DMS114 treated with DMSO at 0.1 percent for 48 hours (cell line): ENCODE results near the gene VAT1L.

Experiments
- DNase-seq: peaks from one replicate; lab custom pipeline; 2025; ENCODE audit not compliant: unreplicated experiment; lab: John Stamatoyannopoulos, UW

Gene VAT1L

DNA sequence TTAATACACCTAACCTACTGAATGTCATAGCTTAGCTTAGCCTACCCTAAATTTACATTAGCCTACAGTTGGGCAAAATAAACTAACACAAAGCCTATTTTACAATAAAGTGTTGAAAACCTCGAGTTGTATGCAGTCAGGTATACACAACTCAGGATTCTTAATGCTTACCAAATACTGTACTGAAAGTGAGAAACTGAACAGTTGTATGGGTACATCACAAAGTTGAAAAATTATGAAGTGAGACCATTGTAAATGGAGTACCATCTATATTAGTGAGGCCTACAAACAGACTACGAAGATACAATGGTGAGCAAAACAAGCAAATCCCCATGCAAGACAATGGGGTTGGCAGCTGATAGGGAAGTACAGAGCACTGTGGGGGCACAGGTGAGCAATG, 79.7 kb downstream of the VAT1L start:
- no peak for DNase-seq

DNA sequence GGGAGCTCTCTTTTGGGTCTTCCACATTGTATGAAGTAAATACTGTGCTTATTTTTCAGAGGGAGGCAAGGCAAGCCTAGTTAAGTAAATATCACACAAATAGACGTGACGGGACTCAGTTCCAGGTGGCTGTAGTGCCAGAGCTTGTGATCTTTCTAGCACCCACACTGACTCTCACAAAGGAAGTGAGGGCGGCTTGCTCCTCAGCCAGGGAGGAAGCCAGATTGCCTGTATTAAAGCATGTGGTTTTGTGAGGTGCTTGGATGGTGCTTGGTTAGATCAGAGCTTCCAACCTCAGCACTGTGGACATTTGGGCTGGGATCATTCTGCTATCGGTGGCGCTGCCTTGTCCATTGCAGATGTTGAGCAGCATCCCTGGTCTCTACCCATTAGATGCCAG, 80.1 kb downstream of the VAT1L start:
- no peak for DNase-seq

DNA sequence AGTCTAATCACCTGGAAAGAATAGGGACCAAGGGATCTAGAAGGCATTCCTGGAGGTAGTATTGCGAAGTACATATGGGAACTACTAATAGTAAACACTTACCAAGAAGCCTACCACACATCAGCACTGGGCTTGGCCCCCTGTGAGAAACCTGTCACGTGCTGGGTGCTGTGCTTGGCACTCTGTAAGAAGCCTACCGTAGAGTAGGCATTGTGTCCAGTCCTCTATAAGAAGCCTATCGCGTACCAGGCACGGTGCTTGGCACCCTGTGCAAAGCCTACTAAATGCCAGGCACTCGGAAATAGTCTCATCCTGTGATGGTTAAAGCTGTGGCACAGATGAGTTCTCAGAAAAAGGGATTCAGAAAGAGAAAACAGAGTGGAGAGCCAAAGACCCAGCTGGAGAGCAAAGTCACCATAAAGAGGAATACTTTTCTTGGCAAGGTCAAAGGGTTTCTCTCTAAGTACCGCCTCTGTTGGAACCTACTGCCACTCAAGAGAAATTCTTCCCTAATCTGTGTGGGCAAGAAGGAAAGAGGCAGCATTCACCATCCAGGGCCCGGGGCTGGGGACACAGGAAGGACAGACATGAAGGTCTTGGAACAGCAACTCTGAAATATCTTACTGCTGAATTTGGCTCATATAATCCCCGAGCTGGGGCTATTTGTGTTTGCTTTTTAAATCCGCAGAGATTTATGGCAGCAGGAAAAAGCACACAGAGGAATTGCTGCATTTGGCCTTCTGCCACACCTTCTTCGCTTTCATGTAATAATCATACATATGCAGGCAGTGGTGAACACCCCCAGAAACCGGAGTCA, 81.8 kb downstream of the VAT1L start:
- DNase-seq = no peak

DNA sequence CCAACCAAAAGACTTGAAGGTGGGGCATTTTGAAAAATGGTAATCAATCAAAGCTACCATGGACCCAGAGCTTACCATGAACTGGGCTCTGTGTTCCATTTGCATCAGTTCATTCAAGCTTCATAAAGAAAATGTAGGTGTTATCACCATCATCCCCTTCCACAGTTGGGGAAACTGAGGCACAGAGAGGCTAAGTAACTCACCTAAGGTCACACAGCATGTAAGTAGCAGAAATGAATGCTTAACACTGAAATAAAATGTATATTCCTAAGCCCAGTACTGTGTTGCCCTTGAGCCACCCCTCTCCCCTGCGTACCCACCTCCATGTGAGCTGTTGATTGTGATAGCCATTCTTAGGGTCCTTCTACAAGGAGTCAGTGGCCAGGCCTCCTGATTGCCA, 83.6 kb downstream of the VAT1L start:
- no peak for DNase-seq

DNA sequence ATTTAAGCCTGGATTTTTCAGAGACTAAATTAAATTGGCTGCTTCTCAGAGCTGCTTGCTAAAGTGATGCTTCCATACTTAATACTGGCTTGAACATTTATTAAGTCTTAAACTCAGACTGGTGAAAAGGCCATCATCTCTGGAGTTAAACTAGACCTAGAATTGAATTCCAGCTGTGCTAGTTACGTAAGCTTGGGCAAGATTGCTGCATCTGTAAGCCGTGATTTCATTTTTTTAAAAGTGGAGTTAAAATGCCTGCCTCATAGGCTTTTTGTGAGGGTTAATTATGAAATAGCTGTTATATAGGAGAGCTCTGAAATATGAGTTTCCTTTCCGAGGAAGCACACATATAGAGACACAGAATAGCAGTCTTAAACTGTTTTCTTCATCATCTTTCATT, 84.7 kb downstream of the VAT1L start:
- DNase-seq = no peak

DNA sequence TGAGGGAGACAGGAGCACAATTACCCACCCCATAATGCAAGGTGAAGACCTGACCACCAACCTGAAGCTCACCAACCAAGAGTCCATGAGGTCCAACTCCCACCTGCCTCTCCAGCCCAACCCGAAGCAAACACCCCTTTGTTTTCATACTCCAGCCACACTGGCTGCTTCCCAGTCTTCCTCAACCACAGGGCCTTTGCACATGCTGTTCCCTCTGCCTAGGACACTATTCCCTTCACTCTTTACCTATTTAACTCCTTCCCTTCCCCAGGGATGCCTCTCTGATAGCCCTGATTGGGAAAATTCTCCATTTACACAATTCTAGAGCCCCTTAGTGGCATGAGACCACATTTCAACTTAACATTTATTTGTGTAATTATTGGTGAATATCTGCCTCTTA, 86.0 kb downstream of the VAT1L start:
- no peak for DNase-seq

DNA sequence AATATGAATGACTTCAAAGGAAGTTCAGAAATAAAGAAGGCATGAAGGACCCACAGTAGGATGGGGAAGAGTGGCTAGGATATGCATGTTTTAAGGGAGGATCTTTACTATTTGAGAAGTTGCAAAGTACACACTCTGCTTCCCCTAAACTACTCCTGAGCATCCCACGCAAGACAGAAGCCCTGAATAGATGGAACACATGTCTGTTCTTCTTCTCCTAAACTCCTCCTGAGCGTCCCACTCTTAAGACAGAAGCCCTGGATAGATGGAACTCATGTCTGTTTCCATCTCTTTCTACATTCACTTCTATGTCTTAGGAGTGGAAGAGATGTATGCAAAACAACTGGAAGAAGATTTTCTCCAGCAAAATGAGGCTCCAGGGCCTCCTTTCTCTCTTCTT, 88.4 kb downstream of the VAT1L start:
- no peak for DNase-seq

DNA sequence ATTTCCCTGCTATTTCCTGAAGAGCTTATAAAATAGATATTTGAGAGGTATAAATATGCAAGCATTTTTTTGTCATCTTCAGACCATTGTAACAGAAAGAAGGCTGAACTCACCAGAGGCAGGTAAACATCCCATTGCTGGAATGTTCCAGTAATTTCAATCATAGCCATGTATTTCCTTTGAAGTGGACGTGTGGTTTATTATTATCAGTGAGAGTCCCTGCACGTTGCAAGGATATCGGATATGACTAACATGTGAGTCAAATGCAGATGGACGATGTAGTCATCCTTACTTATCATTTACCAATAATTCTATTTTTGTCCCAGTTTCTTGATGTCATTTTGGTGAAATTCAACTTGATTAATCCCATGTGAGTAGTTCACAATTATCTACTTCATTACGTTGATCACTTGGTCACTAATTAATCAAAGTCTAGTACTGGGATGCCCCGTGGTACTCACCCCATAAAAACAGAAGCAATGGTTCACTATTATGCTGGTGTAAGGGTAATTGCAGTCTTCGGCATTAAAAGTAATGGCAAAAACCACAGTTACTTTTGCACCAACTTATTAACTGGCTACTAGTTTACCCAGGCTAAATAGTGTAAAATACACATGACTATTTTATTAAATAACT, 89.5 kb downstream of the VAT1L start:
- no peak for DNase-seq

DNA sequence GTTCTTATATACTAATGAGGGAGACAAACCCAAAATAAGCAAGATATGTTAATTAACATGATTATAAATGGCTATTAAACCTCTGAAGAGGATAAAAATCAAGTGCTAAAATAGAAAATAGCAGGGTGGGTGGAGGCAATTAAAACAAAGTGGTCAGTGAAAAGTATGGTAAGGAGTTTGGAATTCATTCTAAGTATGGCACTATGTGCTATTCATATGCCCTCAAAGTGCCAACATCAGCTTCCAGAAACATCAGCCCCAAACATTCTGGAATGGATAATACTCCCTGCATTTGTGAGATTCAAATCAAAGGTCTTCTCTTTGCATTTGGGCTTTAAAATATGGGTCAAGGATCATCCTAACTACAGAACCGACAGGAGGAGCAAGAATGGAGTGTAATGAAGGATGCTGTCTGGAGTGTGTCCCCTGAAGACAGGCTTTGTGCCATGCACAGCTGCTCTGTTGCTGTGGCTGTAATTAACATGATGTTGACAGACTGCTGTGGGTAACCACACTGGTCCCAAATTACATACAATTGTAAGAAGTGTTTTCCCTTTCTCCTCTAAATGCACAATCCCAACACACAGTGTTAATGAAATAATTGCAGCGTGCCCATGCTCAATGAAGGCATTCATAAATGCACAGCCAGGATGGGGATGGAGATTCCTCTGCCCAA, 93.1 kb downstream of the VAT1L start:
- no peak for DNase-seq

DNA sequence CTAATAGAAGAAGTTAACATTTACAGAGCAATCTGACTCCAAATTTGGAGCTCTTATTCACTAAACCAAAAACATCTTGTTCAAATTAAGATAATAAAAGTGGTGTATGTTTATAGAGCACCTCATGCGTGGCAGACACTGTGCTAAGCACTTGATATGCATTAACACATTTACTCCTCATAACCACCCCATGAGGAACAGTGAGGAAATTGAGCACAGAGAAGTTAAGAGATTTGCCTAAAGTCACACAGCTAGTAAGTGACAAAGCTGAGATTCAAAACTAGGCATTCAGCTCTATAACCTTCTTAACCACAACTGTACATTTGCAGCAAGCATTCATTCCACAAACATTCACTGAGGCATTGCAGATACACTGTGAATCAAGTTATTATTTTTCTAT, 94.0 kb downstream of the VAT1L start:
- DNase-seq = no peak

DNA sequence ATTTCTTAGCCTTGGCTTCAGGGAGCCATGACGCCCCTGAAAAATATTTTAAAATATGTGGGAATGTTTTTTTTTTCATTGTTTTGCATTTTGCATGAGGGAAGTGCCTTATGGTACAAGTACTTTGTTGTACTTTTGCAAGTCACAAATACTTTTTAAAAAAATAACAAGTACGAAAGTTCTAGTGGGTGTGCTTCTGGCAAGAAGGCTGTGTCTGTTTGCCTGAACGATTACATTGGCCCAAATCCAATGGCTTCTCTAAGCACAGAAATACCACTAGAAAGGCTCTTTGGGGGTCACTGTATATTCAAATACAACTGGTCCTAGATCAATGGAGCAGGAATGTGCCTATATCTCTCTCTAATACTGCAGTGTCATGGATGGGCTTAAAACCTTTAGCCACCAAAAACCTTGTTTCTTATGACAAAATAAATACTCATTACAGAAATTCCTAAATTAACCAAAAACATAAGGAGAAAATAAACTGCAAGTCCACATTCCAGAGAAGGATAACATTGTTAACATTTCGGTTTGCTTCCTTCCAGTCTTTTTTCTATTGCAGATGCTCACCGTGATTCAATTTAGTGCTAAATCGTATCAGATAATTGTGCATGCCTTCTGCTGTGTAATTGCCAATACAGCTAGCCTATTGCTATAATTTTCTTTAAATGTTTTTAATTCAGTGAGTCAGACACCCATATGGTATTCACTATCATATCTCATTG, 97.4 kb downstream of the VAT1L start:
- DNase-seq = no peak

DNA sequence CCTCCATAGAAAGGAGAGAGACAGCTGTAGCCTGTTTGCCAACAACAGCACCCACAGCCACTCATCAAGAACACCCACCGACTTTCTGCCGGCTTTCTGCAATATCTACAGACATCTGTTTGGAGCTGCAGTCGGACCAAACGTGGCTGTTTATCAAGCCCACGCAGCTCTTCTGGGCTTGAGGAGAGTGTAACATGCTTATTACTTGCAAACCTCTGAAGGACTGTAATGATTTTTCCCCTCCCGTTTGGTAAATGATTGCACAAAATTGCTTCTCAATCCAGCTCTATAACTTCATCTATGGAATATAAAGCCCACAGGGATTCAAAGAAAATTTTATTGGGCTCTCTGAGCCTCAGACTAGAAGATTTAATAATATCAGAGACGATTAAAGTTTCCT, 100.5 kb downstream of the VAT1L start:
- no peak for DNase-seq

DNA sequence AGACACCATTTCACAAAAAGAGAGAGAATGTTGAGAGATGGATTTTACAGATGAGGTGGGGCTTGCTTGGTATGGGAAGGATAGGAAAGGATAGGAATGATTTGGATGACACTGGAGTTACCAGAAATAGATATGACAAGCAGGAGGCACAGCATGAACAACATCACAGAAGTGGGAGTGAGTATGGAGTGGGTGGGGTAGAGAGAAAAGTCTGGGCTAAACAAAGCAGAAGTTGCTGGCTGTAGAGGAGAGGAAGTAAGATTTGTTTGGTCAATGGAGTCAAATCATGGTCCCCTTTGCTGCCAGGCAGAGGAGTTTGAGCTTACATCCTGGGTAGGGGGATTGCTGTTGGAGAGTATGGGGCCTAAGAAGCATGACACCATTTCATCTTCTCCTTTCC, 101.7 kb downstream of the VAT1L start:
- DNase-seq = no peak

DNA sequence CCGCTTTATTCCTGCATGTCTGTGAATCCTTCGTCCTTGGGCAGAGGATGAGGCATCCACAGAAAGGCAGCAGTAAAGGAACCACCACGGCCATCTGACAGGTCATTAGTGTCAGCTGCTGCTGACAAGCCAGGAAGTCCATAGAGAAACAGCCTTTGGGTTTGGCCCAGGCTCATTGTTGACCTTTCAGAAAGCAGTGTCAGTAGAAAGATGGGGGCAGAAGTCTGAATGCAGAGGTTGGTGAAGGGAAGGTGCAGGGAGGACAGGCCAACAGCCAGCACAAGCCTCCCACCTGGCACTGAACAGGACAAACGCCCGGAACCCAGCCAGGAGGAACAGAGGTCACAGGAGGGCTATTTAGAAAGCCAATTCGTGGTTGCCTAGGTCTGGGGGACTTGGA, 105.8 kb downstream of the VAT1L start:
- DNase-seq = no peak

DNA sequence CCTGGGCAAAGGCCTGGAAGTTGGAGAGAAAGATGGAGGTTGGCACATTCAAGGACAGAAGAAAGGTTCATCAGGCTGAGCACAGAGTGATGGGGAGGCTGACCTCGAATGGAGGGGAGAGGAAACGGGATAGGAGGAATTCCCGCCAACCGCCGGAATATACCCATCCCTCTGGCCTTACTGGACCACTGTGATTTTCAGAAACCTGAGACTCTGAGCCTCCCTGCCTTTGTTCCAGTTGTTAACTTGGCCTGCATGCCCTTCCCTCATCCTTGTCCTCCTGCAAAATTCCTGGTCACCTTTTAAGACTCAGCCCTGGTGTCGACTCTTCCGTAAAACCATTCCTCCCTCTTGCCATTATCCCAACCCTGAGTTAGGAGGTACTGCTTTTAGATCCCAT, 107.6 kb downstream of the VAT1L start:
- DNase-seq = no peak

DNA sequence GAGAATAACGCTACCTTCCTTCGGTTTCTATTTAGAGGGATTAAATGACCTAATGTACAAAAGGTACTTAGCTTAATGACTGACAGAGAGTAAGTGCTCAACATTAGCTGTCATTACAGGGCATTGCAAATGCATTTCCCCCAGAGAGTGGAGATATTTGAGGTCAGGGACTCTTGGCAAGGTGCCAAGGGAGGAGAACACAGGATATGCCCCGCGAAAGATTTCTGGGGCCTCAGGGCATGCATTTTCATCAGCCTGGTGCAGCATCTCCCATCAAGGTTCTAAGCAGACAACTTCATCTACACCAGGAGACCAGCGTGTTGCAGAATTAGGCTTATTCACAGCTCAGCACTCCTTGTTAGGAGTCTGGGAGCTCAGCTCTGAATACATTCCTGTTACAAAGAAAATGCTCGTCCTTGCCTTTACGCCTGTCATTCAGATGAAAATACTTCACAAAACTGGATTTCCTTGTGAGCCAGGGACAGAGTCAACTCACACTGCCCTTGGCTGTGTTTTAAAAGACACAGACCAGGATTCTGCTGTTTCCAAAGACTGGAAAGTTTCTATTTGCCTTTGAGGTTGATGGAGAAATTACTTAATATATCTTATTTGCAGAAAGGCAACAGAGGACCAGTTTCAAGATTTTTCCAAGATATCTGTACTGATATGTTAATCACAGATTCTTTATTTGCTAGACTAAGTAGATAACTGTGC, 108.2 kb downstream of the VAT1L start:
- no peak for DNase-seq

DNA sequence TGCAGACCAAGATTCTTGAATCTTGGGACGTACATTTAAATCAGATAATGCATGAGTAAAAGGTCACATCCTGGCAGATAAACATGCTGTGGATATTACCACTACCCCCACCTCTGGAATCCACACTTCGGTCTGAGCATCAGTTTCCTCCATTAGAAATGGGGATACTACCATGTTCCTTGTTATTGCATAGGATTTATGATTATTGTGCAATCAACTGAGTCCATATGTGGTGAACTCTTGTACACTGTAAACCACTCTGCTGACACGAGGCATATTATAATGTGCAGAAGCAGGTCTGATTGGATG, 108.7 kb downstream of the VAT1L start:
- no peak for DNase-seq

DNA sequence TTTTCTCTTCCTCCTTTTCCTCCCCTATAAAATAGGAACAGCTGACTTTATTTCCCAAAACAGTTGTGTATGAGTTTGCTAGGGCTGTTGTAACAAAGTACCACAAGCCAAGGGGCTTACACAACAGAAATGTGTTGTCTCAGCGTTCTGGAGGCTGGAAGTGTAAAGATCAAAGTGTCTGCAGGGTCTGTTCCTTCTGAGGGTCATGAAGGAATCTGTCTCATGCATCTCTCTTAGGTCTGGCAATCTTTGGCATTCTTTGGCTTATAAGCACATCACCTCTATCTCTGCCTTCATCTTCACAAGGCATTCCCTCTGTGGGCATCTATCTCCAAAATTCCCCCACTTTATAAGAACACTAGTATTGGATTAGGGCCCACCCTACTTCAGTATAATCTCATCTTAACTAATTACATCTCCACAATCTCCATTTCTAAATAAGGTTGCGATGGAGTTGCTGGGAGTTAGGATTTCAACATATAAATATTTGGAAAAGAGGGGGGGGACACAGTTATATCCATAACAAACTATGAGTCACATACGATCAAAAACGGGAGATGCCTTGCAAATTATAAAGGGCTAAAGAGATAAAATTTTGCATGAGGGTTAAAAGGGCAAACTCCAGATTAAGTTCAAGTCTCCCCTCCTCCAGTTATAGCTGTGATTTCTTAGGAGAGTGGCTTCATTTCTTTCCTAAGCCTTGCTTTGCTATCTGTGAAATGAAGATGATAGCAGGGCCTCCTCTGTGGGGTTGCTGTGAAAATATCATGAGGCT, 109.7 kb downstream of the VAT1L start:
- DNase-seq = no peak

DNA sequence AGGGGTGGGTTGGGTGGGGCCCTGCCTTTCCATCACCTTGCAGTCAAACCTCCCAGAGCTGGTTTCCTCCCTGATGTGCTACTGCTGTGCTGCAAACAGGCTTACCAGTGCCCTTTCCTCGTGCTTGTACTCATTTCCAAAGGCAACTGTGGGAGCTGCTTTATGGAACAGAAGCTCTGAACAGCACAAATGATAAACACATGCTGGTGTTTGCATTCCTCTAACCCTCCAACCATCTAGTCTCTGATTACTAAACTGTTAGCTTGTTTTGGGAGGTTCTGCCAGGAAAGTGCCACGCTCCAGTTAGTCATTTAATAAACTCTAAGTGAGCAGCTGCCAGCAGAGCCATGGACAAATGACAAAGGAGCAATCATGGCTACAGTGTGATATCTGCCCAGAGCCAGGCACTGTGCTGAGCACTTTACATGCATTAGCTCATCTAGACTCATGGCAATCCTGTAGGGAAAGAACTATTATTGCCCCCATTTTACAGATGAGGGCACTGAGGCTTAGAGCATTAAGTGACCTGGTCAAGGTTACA, 110.4 kb downstream of the VAT1L start:
- DNase-seq = no peak

DNA sequence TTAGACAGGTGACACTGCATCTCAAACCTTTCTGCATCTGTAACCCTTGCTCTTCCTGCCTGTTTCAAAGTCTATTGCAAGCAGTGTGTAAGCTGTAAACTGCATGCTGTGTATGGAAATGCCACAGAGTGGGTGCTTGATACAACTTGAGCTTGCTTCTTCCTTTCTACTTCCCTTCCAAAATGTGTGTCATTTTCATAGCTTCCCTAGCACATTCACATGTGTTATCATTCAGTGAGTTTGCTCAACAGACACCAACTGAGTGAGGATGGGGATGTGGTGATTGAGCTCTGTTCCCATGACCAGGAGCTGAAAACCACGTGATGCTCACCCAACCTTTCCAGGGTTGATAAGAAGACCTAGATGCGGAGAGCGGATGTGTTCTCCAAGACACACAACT, 111.1 kb downstream of the VAT1L start:
- DNase-seq = no peak
